ENCODE measurements around the gene SLC35F1. TPM values are rescaled to one million over a fixed set of nuclear protein-coding genes. Genes with fewer than 3 reads are reported as not detected.

The SLC35F1 gene
- total and polyA plus RNA-seq, 2 donors (not counting 1 experiment from before 2014, with no cell fraction given): 0.09 to 0.17 TPM

- H3K9ac ChIP-seq (ENCODE audit: insufficient read depth, low read length): no peak overlapping the region
- H4K20me1 ChIP-seq (ENCODE audit: control insufficient read depth, extremely low read depth, insufficient read depth, low read length): no peaks in the 10 kb centered on the region
- no peak overlapping the region for H2AFZ ChIP-seq (ENCODE audit: low read length)
- no peak for DNase-seq (ENCODE audit: low read depth in 2 of 2)
- H3K4me2 ChIP-seq (ENCODE audit: extremely low read depth, insufficient read depth, low read length): no peak overlapping the region
- no peak for TF ChIP-seq EZH2 (IDR thresholded peaks at IDR 0.05; ENCODE audit: low read length, missing control alignments)
- TF ChIP-seq, protein P1, sequence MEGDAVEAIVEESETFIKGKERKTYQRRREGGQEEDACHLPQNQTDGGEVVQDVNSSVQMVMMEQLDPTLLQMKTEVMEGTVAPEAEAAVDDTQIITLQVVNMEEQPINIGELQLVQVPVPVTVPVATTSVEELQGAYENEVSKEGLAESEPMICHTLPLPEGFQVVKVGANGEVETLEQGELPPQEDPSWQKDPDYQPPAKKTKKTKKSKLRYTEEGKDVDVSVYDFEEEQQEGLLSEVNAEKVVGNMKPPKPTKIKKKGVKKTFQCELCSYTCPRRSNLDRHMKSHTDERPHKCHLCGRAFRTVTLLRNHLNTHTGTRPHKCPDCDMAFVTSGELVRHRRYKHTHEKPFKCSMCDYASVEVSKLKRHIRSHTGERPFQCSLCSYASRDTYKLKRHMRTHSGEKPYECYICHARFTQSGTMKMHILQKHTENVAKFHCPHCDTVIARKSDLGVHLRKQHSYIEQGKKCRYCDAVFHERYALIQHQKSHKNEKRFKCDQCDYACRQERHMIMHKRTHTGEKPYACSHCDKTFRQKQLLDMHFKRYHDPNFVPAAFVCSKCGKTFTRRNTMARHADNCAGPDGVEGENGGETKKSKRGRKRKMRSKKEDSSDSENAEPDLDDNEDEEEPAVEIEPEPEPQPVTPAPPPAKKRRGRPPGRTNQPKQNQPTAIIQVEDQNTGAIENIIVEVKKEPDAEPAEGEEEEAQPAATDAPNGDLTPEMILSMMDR (conservative IDR thresholded peaks at IDR 0.05 in 1 of 2, IDR thresholded peaks at IDR 0.05 in 1 of 2; ENCODE audit: low read depth in 1 of 2, low read length in 2 of 2): no peak
- H3K27me3 ChIP-seq (ENCODE audit: control insufficient read depth, insufficient read depth, low read length): no peaks in the 10 kb centered on the region
- no peaks in the 10 kb centered on the region for H3K36me3 ChIP-seq (ENCODE audit: control insufficient read depth, insufficient read depth, low read length)
- H3K27ac ChIP-seq (ENCODE audit: insufficient read depth, low read length): no peak overlapping the region
- no peaks in the 10 kb centered on the region for H3K79me2 ChIP-seq (ENCODE audit: control insufficient read depth, insufficient read depth, low read length)
- H3K4me3 ChIP-seq (replicated peaks in 1 of 4; ENCODE audit: control extremely low read depth in 1 of 4, insufficient read depth in 1 of 4, low read depth in 3 of 4, low read length in 4 of 4): no peak overlapping the region
- H3K9me3 ChIP-seq (ENCODE audit: control insufficient read depth, insufficient read depth, low read depth, low read length): no peaks in the 10 kb centered on the region
- H3K4me1 ChIP-seq (ENCODE audit: control insufficient read depth, extremely low read depth, insufficient read depth, low read length): no peaks in the 10 kb centered on the region
Observed at GRCh38 chr6:118122801-118123200, 215.7 kb downstream of the SLC35F1 start.

DNA sequence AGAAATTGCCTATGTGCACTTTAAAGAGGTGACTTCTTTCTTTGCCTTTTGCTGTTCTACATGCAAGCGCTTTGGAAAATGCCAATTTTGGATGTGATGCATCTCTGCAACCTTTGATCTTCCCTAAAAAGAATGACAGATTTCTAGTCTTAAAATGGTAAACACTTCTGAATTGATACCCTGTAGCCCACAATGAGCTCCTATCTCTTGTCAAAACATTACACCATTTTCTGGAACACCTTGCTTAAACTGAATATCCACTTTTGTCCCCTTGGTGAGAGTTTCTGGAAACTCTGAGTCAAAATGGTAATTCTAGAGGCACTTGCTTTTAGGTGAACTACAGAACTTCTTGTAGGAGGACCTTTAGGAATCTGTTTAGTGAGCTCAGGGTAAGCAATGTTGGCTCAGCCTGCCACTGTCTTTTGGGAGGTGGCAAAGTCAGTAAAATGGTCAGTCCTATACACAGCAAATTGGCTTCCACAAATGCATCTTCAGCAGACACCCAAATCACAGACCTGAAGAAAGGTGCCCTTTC lies 216.5 kb downstream of the SLC35F1 start:
- no peak for DNase-seq (ENCODE audit: low read depth in 2 of 2)
- Histone ChIP-seq H3K9ac (ENCODE audit: insufficient read depth, low read length) (no peak overlapping the region), H3K4me1 (ENCODE audit: control insufficient read depth, extremely low read depth, insufficient read depth, low read length) (no peaks in the 10 kb centered on the region), H3K27ac (ENCODE audit: insufficient read depth, low read length) (no peak overlapping the region), H2AFZ (ENCODE audit: low read length) (no peak overlapping the region), H3K9me3 (ENCODE audit: control insufficient read depth, insufficient read depth, low read depth, low read length) (no peaks in the 10 kb centered on the region), H3K36me3 (ENCODE audit: control insufficient read depth, insufficient read depth, low read length) (no peaks in the 10 kb centered on the region), H3K4me3 (replicated peaks in 1 of 4; ENCODE audit: control extremely low read depth in 1 of 4, insufficient read depth in 1 of 4, low read depth in 3 of 4, low read length in 4 of 4) (no peak overlapping the region), H4K20me1 (ENCODE audit: control insufficient read depth, extremely low read depth, insufficient read depth, low read length) (no peaks in the 10 kb centered on the region), H3K4me2 (ENCODE audit: extremely low read depth, insufficient read depth, low read length) (no peak overlapping the region), H3K27me3 (ENCODE audit: control insufficient read depth, insufficient read depth, low read length) (no peaks in the 10 kb centered on the region), H3K79me2 (ENCODE audit: control insufficient read depth, insufficient read depth, low read length) (no peaks in the 10 kb centered on the region)
- no peak for TF ChIP-seq EZH2 (IDR thresholded peaks at IDR 0.05; ENCODE audit: low read length, missing control alignments)
- TF ChIP-seq, protein P1 (conservative IDR thresholded peaks at IDR 0.05 in 1 of 2, IDR thresholded peaks at IDR 0.05 in 1 of 2; ENCODE audit: low read depth in 1 of 2, low read length in 2 of 2): no peak

DNA sequence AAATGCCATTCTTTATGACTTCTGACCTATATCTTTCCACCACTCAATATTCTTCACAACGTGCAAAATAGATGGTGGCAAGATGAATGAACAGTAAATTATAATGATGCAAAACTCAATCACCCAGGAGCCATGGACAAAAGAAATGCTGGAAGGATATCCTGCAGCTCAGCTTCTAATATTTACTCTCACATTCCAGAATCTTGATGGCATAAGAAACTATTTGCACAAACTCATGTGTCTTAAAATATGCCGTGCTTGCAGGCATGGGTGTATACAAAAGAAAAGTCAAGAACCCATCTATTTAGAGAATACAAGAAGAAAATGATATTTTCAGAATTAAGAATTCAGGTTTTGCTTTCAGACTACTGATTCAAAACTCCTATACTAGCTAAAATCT lies 217.8 kb downstream of the SLC35F1 start:
- Histone ChIP-seq H3K4me3 (replicated peaks in 1 of 4; ENCODE audit: control extremely low read depth in 1 of 4, insufficient read depth in 1 of 4, low read depth in 3 of 4, low read length in 4 of 4) (no peak overlapping the region), H3K4me2 (ENCODE audit: extremely low read depth, insufficient read depth, low read length) (no peak overlapping the region), H4K20me1 (ENCODE audit: control insufficient read depth, extremely low read depth, insufficient read depth, low read length) (no peaks in the 10 kb centered on the region), H3K9me3 (ENCODE audit: control insufficient read depth, insufficient read depth, low read depth, low read length) (no peaks in the 10 kb centered on the region), H3K27me3 (ENCODE audit: control insufficient read depth, insufficient read depth, low read length) (no peaks in the 10 kb centered on the region), H3K9ac (ENCODE audit: insufficient read depth, low read length) (no peak overlapping the region), H3K36me3 (ENCODE audit: control insufficient read depth, insufficient read depth, low read length) (no peaks in the 10 kb centered on the region), H2AFZ (ENCODE audit: low read length) (no peak overlapping the region), H3K27ac (ENCODE audit: insufficient read depth, low read length) (no peak overlapping the region), H3K4me1 (ENCODE audit: control insufficient read depth, extremely low read depth, insufficient read depth, low read length) (no peaks in the 10 kb centered on the region), H3K79me2 (ENCODE audit: control insufficient read depth, insufficient read depth, low read length) (no peaks in the 10 kb centered on the region)
- TF ChIP-seq EZH2 (IDR thresholded peaks at IDR 0.05; ENCODE audit: low read length, missing control alignments): no peak
- no peak for DNase-seq (ENCODE audit: low read depth in 2 of 2)
